Measurements from ENCODE around the gene MAST4. TPM values are rescaled to one million over a fixed set of nuclear protein-coding genes. Genes with fewer than 3 reads are reported as not detected.
"Not testable (repeated sequence)": the region's sequence is repeated elsewhere in the genome, so short reads cannot be mapped to it uniquely, and the experiment has no call there.

The MAST4 gene
- total RNA-seq, 1 donor: 12.7 TPM

- no peaks in the 10 kb centered on the region for H4K20me1 ChIP-seq (ENCODE audit: insufficient read depth, low read length)
- no peak overlapping the region for H3K4me3 ChIP-seq (ENCODE audit: insufficient read depth, low read length)
Measured at GRCh38 chr5:66818935-66819328, 222.7 kb downstream of the MAST4 start.

DNA sequence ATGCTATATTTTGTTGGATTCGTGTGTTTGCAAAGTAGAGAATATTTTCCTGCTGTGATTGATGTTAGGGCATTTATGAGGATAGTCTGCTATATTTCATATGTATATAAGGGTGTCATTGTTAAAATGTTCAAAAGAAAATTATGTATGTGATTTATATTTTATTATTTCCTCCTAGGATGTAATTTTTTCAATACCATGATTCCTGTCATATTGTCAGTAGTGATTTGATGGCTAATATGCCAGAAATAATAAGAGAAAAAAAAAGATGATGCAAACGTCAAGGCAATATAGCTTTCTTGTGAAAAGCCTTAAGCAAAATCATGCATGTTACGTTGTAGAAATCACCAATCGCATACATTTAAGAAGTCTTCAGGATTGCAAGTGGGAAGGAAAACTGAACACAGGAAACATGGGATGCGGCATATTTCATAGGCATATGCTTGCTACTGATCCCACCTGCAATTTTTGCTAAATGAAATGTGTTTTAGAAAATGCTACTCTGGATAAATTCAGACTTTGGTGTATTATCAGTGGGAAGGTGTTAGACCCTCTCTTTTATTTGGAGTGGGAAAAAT lies 224.5 kb downstream of the MAST4 start:
- TF ChIP-seq, protein P1, sequence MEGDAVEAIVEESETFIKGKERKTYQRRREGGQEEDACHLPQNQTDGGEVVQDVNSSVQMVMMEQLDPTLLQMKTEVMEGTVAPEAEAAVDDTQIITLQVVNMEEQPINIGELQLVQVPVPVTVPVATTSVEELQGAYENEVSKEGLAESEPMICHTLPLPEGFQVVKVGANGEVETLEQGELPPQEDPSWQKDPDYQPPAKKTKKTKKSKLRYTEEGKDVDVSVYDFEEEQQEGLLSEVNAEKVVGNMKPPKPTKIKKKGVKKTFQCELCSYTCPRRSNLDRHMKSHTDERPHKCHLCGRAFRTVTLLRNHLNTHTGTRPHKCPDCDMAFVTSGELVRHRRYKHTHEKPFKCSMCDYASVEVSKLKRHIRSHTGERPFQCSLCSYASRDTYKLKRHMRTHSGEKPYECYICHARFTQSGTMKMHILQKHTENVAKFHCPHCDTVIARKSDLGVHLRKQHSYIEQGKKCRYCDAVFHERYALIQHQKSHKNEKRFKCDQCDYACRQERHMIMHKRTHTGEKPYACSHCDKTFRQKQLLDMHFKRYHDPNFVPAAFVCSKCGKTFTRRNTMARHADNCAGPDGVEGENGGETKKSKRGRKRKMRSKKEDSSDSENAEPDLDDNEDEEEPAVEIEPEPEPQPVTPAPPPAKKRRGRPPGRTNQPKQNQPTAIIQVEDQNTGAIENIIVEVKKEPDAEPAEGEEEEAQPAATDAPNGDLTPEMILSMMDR (IDR thresholded peaks at IDR 0.05; ENCODE audit: extremely low read depth, low read depth, low read length): no peak
- Histone ChIP-seq H2AFZ (ENCODE audit: low read length) (no peak overlapping the region), H4K20me1 (ENCODE audit: insufficient read depth, low read length) (no peaks in the 10 kb centered on the region), H3K79me2 (ENCODE audit: insufficient read depth, low read length) (no peaks in the 10 kb centered on the region), H3K9me3 (ENCODE audit: low read depth, low read length) (no peaks in the 10 kb centered on the region), H3K4me3 (ENCODE audit: insufficient read depth, low read length) (no peak overlapping the region), H3K27ac (ENCODE audit: low read depth, low read length) (no peak overlapping the region), H3K4me1 (ENCODE audit: insufficient read depth, low read length) (no peaks in the 10 kb centered on the region), H3K27me3 (ENCODE audit: insufficient read depth, low read length) (peaks cover 10% of the 10 kb centered on the region), H3K36me3 (ENCODE audit: insufficient read depth, low read length) (no peaks in the 10 kb centered on the region), H3K4me2 (ENCODE audit: insufficient read depth, low read length) (no peak overlapping the region)
- no peak for DNase-seq (ENCODE audit: insufficient read length, low spot score, missing footprints)

More at GRCh38 chr5:66818935-66819328, 222.7 kb downstream of the MAST4 start:
- H3K4me1 ChIP-seq (ENCODE audit: insufficient read depth, low read length): no peaks in the 10 kb centered on the region
- no peaks in the 10 kb centered on the region for H3K36me3 ChIP-seq (ENCODE audit: insufficient read depth, low read length)
- no peak overlapping the region for H3K27ac ChIP-seq (ENCODE audit: low read depth, low read length)
- H3K79me2 ChIP-seq (ENCODE audit: insufficient read depth, low read length): no peaks in the 10 kb centered on the region
- H3K9me3 ChIP-seq (ENCODE audit: low read depth, low read length): no peaks in the 10 kb centered on the region
- no peak overlapping the region for H3K4me2 ChIP-seq (ENCODE audit: insufficient read depth, low read length)
- peaks cover 13% of the 10 kb centered on the region for H3K27me3 ChIP-seq (ENCODE audit: insufficient read depth, low read length)
- TF ChIP-seq, protein P1 (IDR thresholded peaks at IDR 0.05; ENCODE audit: extremely low read depth, low read depth, low read length): no peak
- DNase-seq (ENCODE audit: insufficient read length, low spot score, missing footprints): no peak
- no peak overlapping the region for H2AFZ ChIP-seq (ENCODE audit: low read length)

GRCh38 chr5:66821688-66822429 lies 225.7 kb downstream of the MAST4 start:
- Histone ChIP-seq H4K20me1 (ENCODE audit: insufficient read depth, low read length) (no peaks in the 10 kb centered on the region), H3K79me2 (ENCODE audit: insufficient read depth, low read length) (no peaks in the 10 kb centered on the region), H3K27ac (ENCODE audit: low read depth, low read length) (no peak overlapping the region), H3K4me3 (ENCODE audit: insufficient read depth, low read length) (no peak overlapping the region), H2AFZ (ENCODE audit: low read length) (no peak overlapping the region), H3K4me1 (ENCODE audit: insufficient read depth, low read length) (no peaks in the 10 kb centered on the region), H3K27me3 (ENCODE audit: insufficient read depth, low read length) (peaks cover 13% of the 10 kb centered on the region), H3K36me3 (ENCODE audit: insufficient read depth, low read length) (no peaks in the 10 kb centered on the region), H3K4me2 (ENCODE audit: insufficient read depth, low read length) (no peak overlapping the region), H3K9me3 (ENCODE audit: low read depth, low read length) (no peaks in the 10 kb centered on the region)
- TF ChIP-seq, protein P1 (IDR thresholded peaks at IDR 0.05; ENCODE audit: extremely low read depth, low read depth, low read length): no peak
- DNase-seq (ENCODE audit: insufficient read length, low spot score, missing footprints): no peak

GRCh38 chr5:66822906-66823305 lies 226.7 kb downstream of the MAST4 start:
- not testable (repeated sequence) for H3K9me3 ChIP-seq (ENCODE audit: low read depth, low read length); DNase-seq (ENCODE audit: insufficient read length, low spot score, missing footprints); H3K4me3 ChIP-seq (ENCODE audit: insufficient read depth, low read length); H3K27ac ChIP-seq (ENCODE audit: low read depth, low read length); H3K36me3 ChIP-seq (ENCODE audit: insufficient read depth, low read length); H3K4me1 ChIP-seq (ENCODE audit: insufficient read depth, low read length); H2AFZ ChIP-seq (ENCODE audit: low read length); H3K79me2 ChIP-seq (ENCODE audit: insufficient read depth, low read length); H3K4me2 ChIP-seq (ENCODE audit: insufficient read depth, low read length); H4K20me1 ChIP-seq (ENCODE audit: insufficient read depth, low read length)
- H3K27me3 ChIP-seq (ENCODE audit: insufficient read depth, low read length): peaks cover 23% of the 10 kb centered on the region
